Smooth muscle cell (in vitro differentiated cells): Measurements from ENCODE around the gene UBE2E3. TPM values are rescaled to one million over a fixed set of nuclear protein-coding genes. Genes with fewer than 3 reads are reported as not detected.

Experiments used
- DNase-seq: peaks from one replicate; lab custom pipeline; 2025; ENCODE audit not compliant: unreplicated experiment; lab: John Stamatoyannopoulos, UW
- H2AFZ ChIP-seq: fragments of 200-600 bp; sonication (generic); 2 replicates; pipeline ENCODE4 v1.6.0; 2016; ENCODE audit warnings: antibody characterized with exemption, low read depth, mild to moderate bottlenecking
- H3F3A ChIP-seq: fragments of 200-600 bp; sonication (generic); 2 replicates; pipeline ENCODE4 v1.6.0; 2017; ENCODE audit warnings: antibody characterized with exemption, low read depth
- H3K27ac ChIP-seq: fragments of 200-600 bp; sonication (generic); 2 replicates; pipeline ENCODE4 v1.5.1; 2016; ENCODE audit warnings: low read depth, mild to moderate bottlenecking
- H3K27me3 ChIP-seq: fragments of 200-600 bp; sonication (generic); 2 replicates; pipeline ENCODE4 v1.6.1; 2016; ENCODE audit warnings: low read depth, mild to moderate bottlenecking
- H3K36me3 ChIP-seq: fragments of 200-600 bp; sonication (generic); 2 replicates; pipeline ENCODE4 v1.5.1; 2016; ENCODE audit warnings: low read depth
- H3K4me1 ChIP-seq: fragments of 200-600 bp; sonication (generic); 2 replicates; pipeline ENCODE4 v1.5.1; 2016; ENCODE audit warnings: low read depth
- H3K4me2 ChIP-seq: fragments of 200-600 bp; sonication (generic); 2 replicates; pipeline ENCODE4 v1.6.0; 2016; ENCODE audit warnings: mild to moderate bottlenecking
- H3K4me3 ChIP-seq: fragments of 200-600 bp; sonication (generic); 2 replicates; pipeline ENCODE4 v1.5.1; 2016; ENCODE audit warnings: mild to moderate bottlenecking
- H3K79me2 ChIP-seq: fragments of 200-600 bp; sonication (generic); 2 replicates; pipeline ENCODE4 v1.6.0; 2016; ENCODE audit warnings: low read depth, mild to moderate bottlenecking
- H3K9ac ChIP-seq: fragments of 200-600 bp; sonication (generic); 2 replicates; pipeline ENCODE4 v1.6.0; 2016; ENCODE audit warnings: low read depth
- H3K9me3 ChIP-seq: fragments of 200-600 bp; sonication (generic); replicated peaks from 2 replicates; pipeline ENCODE4 v1.5.1; 2016; ENCODE audit warnings: low read depth
- H4K20me1 ChIP-seq: fragments of 200-600 bp; sonication (generic); 2 replicates; pipeline ENCODE4 v1.6.0; 2016; ENCODE audit warnings: low read depth
- CTCF ChIP-seq: fragments of 200-600 bp; sonication (generic); IDR thresholded peaks from 2 replicates; pipeline ENCODE4 v1.5.1; 2017; ENCODE audit warnings: borderline replicate concordance, mild to moderate bottlenecking, antibody characterized with exemption; ENCODE audit not compliant: insufficient read depth, poor library complexity, severe bottlenecking
- WGBS: methylation state at CpG from one replicate; pipeline ENCODE4 v1.1.7; 2016; ENCODE audit warnings: low lambda C conversion rate; 5-methylcytosine and 5-hydroxymethylcytosine counted together
- polyA plus RNA-seq: library from polyadenylated mRNA; unstranded; fragments of >200 nt; fragmentation: Nextera tagmentation; extraction: Ambion mirVana; gene quantifications from 2 replicates; pipeline ENCODE4 v1.2.1, GENCODE V29; 2016
- total RNA-seq: library from RNA; depleted of rRNA; stranded (reverse); fragments of >200 nt; gene quantifications from 2 replicates; pipeline ENCODE4 v1.2.3, GENCODE V29; 2014

UBE2E3 gene
- total and polyA plus RNA-seq, 2 experiments from 2014 or later = 225 to 259 TPM

DNA sequence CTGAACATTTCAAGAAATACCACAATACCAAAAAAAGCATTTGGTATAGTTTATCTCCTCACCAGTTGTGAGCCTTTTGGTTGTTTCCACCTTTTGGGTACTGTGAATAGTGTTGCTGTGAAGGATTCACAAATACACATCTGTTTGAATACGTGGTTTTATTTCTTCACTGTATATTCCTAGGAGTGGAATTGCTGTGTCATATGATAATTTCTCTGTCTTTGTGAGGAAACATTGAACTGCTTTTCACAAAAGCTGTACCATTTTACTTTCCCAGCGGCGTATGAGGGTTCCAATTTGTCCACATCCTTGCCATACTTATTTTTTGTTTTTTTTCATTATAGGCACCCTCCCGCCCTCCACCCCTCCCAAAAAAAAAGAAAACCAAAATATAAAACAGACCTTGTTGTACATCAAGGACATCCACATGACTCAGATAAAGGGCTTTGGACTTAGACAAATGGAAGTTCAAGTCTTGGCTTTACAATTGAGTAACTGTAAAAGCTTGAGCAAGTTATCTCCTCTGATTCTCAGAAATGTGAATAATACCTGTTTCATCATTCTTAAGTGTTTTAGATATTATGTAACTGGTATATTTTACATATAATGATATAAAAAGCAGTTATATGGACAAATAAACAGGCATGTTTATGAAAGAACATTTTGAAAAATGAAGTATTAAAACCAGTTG, 19.0 kb downstream of the UBE2E3 start:
- no peak overlapping the region for H3K27ac ChIP-seq
- no peak for DNase-seq
- peaks cover 100% of the 10 kb centered on the region for H3K79me2 ChIP-seq
- no peaks in the 10 kb centered on the region for H3K4me1 ChIP-seq
- no peaks in the 10 kb centered on the region for H3K9me3 ChIP-seq
- no peak for TF ChIP-seq CTCF
- H3F3A ChIP-seq = peaks cover 6% of the 10 kb centered on the region
- H4K20me1 ChIP-seq = peaks cover 100% of the 10 kb centered on the region
- H3K36me3 ChIP-seq = no peaks in the 10 kb centered on the region
- H3K4me2 ChIP-seq = no peak overlapping the region
- no peaks in the 10 kb centered on the region for H3K27me3 ChIP-seq
- no peak overlapping the region for H2AFZ ChIP-seq
- over 99% methylated on average over 4 of the region's 4 CpGs for WGBS
- no peak overlapping the region for H3K4me3 ChIP-seq
- no peak overlapping the region for H3K9ac ChIP-seq

GRCh38 chr2:181004647-181005325, 24.4 kb downstream of the UBE2E3 start:
- H3K79me2 ChIP-seq = peaks cover 100% of the 10 kb centered on the region
- no peaks in the 10 kb centered on the region for H3K9me3 ChIP-seq
- no peak for TF ChIP-seq CTCF
- no peak overlapping the region for H2AFZ ChIP-seq
- WGBS = 93% methylated on average over 5 of the region's 5 CpGs
- DNase-seq = no peak
- H3K4me3 ChIP-seq = no peak overlapping the region
- H4K20me1 ChIP-seq = peaks cover 100% of the 10 kb centered on the region
- no peaks in the 10 kb centered on the region for H3K36me3 ChIP-seq
- no peak overlapping the region for H3K27ac ChIP-seq
- H3K4me2 ChIP-seq = no peak overlapping the region
- H3F3A ChIP-seq = no peaks in the 10 kb centered on the region
- no peaks in the 10 kb centered on the region for H3K4me1 ChIP-seq
- no peak overlapping the region for H3K9ac ChIP-seq
- H3K27me3 ChIP-seq = no peaks in the 10 kb centered on the region

- H3K9ac ChIP-seq = no peak overlapping the region
- no peak overlapping the region for H3K27ac ChIP-seq
- no peaks in the 10 kb centered on the region for H3K4me1 ChIP-seq
- H4K20me1 ChIP-seq = peaks cover 100% of the 10 kb centered on the region
- DNase-seq = no peak
- H3F3A ChIP-seq = no peaks in the 10 kb centered on the region
- no peaks in the 10 kb centered on the region for H3K9me3 ChIP-seq
- no peak overlapping the region for H2AFZ ChIP-seq
- H3K4me3 ChIP-seq = no peak overlapping the region
- TF ChIP-seq CTCF = no peak
- peaks cover 100% of the 10 kb centered on the region for H3K79me2 ChIP-seq
- no peak overlapping the region for H3K4me2 ChIP-seq
- H3K36me3 ChIP-seq = no peaks in the 10 kb centered on the region
- H3K27me3 ChIP-seq = no peaks in the 10 kb centered on the region
These were observed 24.9 kb downstream of the UBE2E3 start for GRCh38 chr2:181005326-181005655.

DNA sequence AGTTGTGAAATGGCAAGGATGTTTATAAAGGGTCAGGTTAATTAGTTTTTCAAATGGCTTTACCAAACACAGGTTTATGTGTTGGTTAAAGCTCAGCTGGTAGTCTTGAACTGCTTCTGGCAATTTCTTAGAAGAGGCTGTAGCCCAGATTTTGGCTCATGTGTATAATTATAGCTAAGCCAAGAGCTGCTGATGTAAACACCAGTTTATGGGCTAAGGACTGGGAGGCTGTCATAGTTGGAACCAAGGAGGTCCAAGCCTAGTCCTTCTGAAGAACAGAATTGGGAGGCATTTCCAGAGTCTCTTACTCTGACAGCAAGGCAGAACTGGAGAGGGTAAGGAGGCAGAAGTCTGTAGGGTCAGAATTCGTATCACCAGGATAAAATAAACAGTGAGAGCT, 25.4 kb downstream of the UBE2E3 start:
- DNase-seq = no peak
- H3K27ac ChIP-seq = no peak overlapping the region
- peaks cover 100% of the 10 kb centered on the region for H4K20me1 ChIP-seq
- H3K4me2 ChIP-seq = no peak overlapping the region
- H3K27me3 ChIP-seq = no peaks in the 10 kb centered on the region
- H3K9ac ChIP-seq = no peak overlapping the region
- no peaks in the 10 kb centered on the region for H3K36me3 ChIP-seq
- 86% methylated on average over 1 of the region's 1 CpG for WGBS
- H3F3A ChIP-seq = no peaks in the 10 kb centered on the region
- H2AFZ ChIP-seq = no peak overlapping the region
- H3K79me2 ChIP-seq = peaks cover 100% of the 10 kb centered on the region
- TF ChIP-seq CTCF = no peak
- no peak overlapping the region for H3K4me3 ChIP-seq
- H3K4me1 ChIP-seq = no peaks in the 10 kb centered on the region
- H3K9me3 ChIP-seq = no peaks in the 10 kb centered on the region
